Pancreas (tissue), 10 donors: ENCODE results near the gene IL12B. TPM values are rescaled to one million over a fixed set of nuclear protein-coding genes. Genes with fewer than 3 reads are reported as not detected.
"Not testable (repeated sequence)": the region's sequence is repeated elsewhere in the genome, so short reads cannot be mapped to it uniquely, and the experiment has no call there.

Experiments
- ATAC-seq, 4 donors: fragments of 200-7000 bp; cut with Tn5 transposase; one replicate each; pipeline versions ENCODE4 v1.8.0 to v1.9.1; 2020; ENCODE audit warnings: mild to moderate bottlenecking in 4 of 4, moderate library complexity in 4 of 4
- DNase-seq, 6 donors: peaks; one replicate each; pipeline ENCODE4 v3.0.0-alpha.2; 2020
- FAIRE-seq: peaks from 2 replicates; lab custom pipeline; 2012; peaks lifted over from hg19 to GRCh38; lab: Jason Lieb, UNC
- H3K27ac ChIP-seq, 4 donors: fragments of 200-600 bp; sonication (generic); 1 replicate in 3 of 4; 2 replicates in 1 of 4; pipeline versions ENCODE4 v1.5.0 to v1.8.0; 2020
- H3K27me3 ChIP-seq, 4 donors: fragments of 200-600 bp; one replicate each; pipeline ENCODE4 v1.8.0; 2021
- H3K36me3 ChIP-seq, 3 donors: fragments of 200-600 bp; sonication (generic) in 1 of 3; one replicate each; pipeline versions ENCODE4 v1.5.0 to v1.8.0; 2020 to 2021
- H3K4me1 ChIP-seq, 3 donors: fragments of 200-600 bp; one replicate each; pipeline ENCODE4 v1.8.0; 2021
- H3K4me3 ChIP-seq, 4 donors: fragments of 200-600 bp; sonication (generic) in 2 of 4; one replicate each; pipeline versions ENCODE4 v1.5.0 to v1.8.0; 2020 to 2021
- H3K9me3 ChIP-seq, 4 donors: fragments of 200-600 bp; one replicate each; pipeline ENCODE4 v1.8.0; 2021
- CTCF ChIP-seq, 4 donors: fragments of 200-600 bp; sonication (generic) in 3 of 4; IDR thresholded peaks; one replicate each; pipeline versions ENCODE4 v1.5.0 to v1.8.0; 2021; ENCODE audit warnings: antibody characterized with exemption in 4 of 4
- WGBS, 2 donors: extraction: QIAGEN DNeasy Blood & Tissue Kit; methylation state at CpG; one replicate each; pipeline ENCODE4 v1.1.7; 2013; 5-methylcytosine and 5-hydroxymethylcytosine counted together
- intact Hi-C, 3 donors: fragments of 100-400 bp; cut with DNase I; formaldehyde crosslinking; loops; one replicate each; pipeline versions ENCODE4 v1.11.1 to v1.14.2; 2022
- polyA plus RNA-seq, 2 donors: library from polyadenylated mRNA; stranded (reverse); fragments of 200-250 nt; gene quantifications; one replicate each; pipeline ENCODE4 v1.2.3, GENCODE V29; 2013
- total RNA-seq, 6 donors: library from RNA; stranded (reverse); fragmentation: NEBNext Ultra II Directional in 4 of 6; extraction: Animal tissue kit (Norgen Biotek cat#: 25700) in 4 of 6; gene quantifications; one replicate each; pipeline versions ENCODE4 v1.2.1 to v1.2.4, GENCODE V29; 2021 to 2023
- donor health status: healthy with polysubstance abuse.
- donor health status: DM: no; HTN: no; CAD: no; lungs with moderate emphysema.
- donor health status: DM: no; HTN: no; CAD: no.
- donor health status: control.
- donor health status: control.
- donor health status: Bipolar disorder and iron deficiency.
- donor health status: DM: yes; HTN: yes; CAD: no.
- donor health status: DM: no; HTN: no; CAD: no.
- donor health status: DM: no; HTN: no; CAD: no.
- donor health status: DM: yes; HTN: yes; CAD: no.

Gene IL12B
- total and polyA plus RNA-seq, 8 donors: not detected

GRCh38 chr5:159269723-159270122, 60.6 kb downstream of the IL12B start:
- WGBS, 2 donors: 72% methylated on average over 2 of the region's 2 CpGs
- no peak for DNase-seq
- no peak for FAIRE-seq
- no peak overlapping the region for H3K4me3 ChIP-seq
- no peak for TF ChIP-seq CTCF (IDR thresholded peaks at IDR 0.05)
- intact Hi-C loops: no loop called here
- H3K36me3 ChIP-seq: peaks cover 0 to 8% (median 0%) of the 10 kb centered on the region in 3 donors
- no peak for ATAC-seq
- H3K27ac ChIP-seq: no peak overlapping the region
- H3K27me3 ChIP-seq: no peaks in the 10 kb centered on the region
- peaks cover 0 to 2% (median 0%) of the 10 kb centered on the region in 3 donors for H3K4me1 ChIP-seq
- peaks cover 0 to 4% (median 0%) of the 10 kb centered on the region in 4 donors for H3K9me3 ChIP-seq

- H3K27ac ChIP-seq, H3K27me3 ChIP-seq, FAIRE-seq, ATAC-seq, H3K36me3 ChIP-seq, H3K9me3 ChIP-seq, H3K4me3 ChIP-seq, DNase-seq, intact Hi-C loops: not testable (repeated sequence)
- WGBS, 2 donors: 97 to 98% methylated on average over 2 of the region's 2 CpGs
- peaks cover 0 to 12% (median 4%) of the 10 kb centered on the region in 3 donors for H3K4me1 ChIP-seq
These were observed 63.5 kb downstream of the IL12B start for GRCh38 chr5:159266764-159267163.

Other genes with a start within 250 kb of the IL12B start
- gene EBF1, start 230.6 kb downstream of the IL12B start, total RNA-seq: 1 to 10 TPM; 1.3 to 6.1 (median 2.9) TPM
- gene EBF1, start 230.6 kb downstream of the IL12B start, polyA plus RNA-seq: 1 to 10 TPM; 1.5 to 2.6 TPM
- gene RNF145, start 120.9 kb downstream of the IL12B start, total RNA-seq: 10 to 100 TPM; 10.2 to 29.5 (median 14.5) TPM
- gene RNF145, start 120.9 kb downstream of the IL12B start, polyA plus RNA-seq: 10 to 100 TPM in 1 of 2 donors, 1 to 10 TPM in 1; 6.9 to 33.6 TPM
- gene UBLCP1, start 67.2 kb downstream of the IL12B start, total RNA-seq: 10 to 100 TPM in 3 of 6 donors, 1 to 10 TPM in 3; 6.2 to 11.2 (median 9.8) TPM
- gene UBLCP1, start 67.2 kb downstream of the IL12B start, polyA plus RNA-seq: 10 to 100 TPM; 10.5 to 11.7 TPM